Measurements from ENCODE around the gene NCLN.
"Not testable (repeated sequence)": the region's sequence is repeated elsewhere in the genome, so short reads cannot be mapped to it uniquely, and the experiment has no call there.

NCLN gene

GRCh38 chr19:3201072-3201700 is 15.5 kb downstream of the NCLN start:
- H3K27ac ChIP-seq, result no peak overlapping the region
- no peak for TF ChIP-seq ZFX (IDR thresholded peaks at IDR 0.05)
- TF ChIP-seq, protein P1, sequence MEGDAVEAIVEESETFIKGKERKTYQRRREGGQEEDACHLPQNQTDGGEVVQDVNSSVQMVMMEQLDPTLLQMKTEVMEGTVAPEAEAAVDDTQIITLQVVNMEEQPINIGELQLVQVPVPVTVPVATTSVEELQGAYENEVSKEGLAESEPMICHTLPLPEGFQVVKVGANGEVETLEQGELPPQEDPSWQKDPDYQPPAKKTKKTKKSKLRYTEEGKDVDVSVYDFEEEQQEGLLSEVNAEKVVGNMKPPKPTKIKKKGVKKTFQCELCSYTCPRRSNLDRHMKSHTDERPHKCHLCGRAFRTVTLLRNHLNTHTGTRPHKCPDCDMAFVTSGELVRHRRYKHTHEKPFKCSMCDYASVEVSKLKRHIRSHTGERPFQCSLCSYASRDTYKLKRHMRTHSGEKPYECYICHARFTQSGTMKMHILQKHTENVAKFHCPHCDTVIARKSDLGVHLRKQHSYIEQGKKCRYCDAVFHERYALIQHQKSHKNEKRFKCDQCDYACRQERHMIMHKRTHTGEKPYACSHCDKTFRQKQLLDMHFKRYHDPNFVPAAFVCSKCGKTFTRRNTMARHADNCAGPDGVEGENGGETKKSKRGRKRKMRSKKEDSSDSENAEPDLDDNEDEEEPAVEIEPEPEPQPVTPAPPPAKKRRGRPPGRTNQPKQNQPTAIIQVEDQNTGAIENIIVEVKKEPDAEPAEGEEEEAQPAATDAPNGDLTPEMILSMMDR (conservative IDR thresholded peaks at IDR 0.05), result no peak

- H3K27ac ChIP-seq, result no peak overlapping the region
- no peak for TF ChIP-seq ZFX (IDR thresholded peaks at IDR 0.05)
- TF ChIP-seq, protein P1 (conservative IDR thresholded peaks at IDR 0.05), result no peak
These were observed 16.2 kb downstream of the NCLN start for GRCh38 chr19:3201911-3202310.

- H3K27ac ChIP-seq, result no peak overlapping the region
- no peak for TF ChIP-seq ZFX (IDR thresholded peaks at IDR 0.05)
- TF ChIP-seq, protein P1 (conservative IDR thresholded peaks at IDR 0.05), result no peak
These were observed 16.6 kb downstream of the NCLN start for GRCh38 chr19:3202346-3202745.

DNA sequence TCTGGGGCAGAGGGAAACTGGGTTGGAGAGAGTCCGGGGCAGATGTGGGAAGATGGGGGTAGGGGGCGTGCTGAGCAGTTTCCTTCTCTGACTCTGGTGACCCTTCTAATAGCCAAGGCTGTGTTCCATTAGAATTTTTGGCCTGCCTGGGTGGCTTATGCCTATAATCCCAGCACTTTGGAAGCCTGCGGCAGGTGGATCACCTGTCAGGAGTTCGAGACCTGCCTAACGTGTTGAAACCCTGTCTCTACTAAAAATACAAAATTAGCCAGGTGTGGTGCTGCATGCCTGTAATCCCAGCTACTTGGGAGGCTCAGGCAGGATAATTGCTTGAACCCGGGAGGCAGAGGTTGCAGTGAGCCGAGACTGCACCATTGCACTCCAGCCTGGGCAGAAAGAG is 17.2 kb downstream of the NCLN start:
- H3K27ac ChIP-seq, result not testable (repeated sequence)

DNA sequence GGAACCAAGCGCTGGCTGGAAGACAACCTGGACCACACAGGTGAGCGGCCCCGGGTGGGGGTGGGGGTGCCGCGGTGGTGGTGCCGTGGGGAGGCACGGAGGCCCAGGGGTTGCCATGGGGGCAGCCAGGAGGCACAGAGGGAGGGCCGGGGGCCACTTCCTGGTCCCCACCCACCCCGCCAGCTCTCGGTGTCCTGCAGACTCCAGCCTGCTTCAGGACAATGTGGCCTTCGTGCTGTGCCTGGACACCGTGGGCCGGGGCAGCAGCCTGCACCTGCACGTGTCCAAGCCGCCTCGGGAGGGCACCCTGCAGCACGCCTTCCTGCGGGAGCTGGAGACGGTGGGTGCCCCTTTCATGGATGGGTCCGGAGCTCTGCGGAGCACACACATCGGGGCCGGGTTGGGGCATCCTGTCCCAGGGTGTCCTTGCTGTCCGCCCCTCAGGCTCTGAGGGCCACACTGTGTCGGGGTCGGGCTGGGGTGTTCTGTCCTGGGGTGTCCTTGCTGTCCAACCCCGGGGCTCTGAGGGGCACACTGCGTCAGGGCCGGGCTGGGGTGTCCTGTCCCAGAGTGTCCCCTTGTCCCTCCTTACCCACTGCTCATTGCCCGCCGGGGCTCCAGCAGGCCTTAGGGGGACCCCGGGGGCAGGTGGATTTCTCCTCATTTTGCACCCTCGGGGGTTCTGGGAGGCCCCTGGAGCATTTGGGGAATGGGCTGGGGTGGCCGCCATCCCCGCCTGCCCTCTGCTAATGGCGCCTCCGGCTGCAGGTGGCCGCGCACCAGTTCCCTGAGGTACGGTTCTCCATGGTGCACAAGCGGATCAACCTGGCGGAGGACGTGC is 18.3 kb downstream of the NCLN start:
- TF ChIP-seq ZFX (IDR thresholded peaks at IDR 0.05), result no peak
- TF ChIP-seq, protein P1 (conservative IDR thresholded peaks at IDR 0.05), result no peak
- no peak overlapping the region for H3K27ac ChIP-seq

- no peak for TF ChIP-seq ZFX (IDR thresholded peaks at IDR 0.05)
- TF ChIP-seq, protein P1 (conservative IDR thresholded peaks at IDR 0.05), result no peak
- H3K27ac ChIP-seq, result no peak overlapping the region
These were observed 19.0 kb downstream of the NCLN start for GRCh38 chr19:3204646-3205275.

DNA sequence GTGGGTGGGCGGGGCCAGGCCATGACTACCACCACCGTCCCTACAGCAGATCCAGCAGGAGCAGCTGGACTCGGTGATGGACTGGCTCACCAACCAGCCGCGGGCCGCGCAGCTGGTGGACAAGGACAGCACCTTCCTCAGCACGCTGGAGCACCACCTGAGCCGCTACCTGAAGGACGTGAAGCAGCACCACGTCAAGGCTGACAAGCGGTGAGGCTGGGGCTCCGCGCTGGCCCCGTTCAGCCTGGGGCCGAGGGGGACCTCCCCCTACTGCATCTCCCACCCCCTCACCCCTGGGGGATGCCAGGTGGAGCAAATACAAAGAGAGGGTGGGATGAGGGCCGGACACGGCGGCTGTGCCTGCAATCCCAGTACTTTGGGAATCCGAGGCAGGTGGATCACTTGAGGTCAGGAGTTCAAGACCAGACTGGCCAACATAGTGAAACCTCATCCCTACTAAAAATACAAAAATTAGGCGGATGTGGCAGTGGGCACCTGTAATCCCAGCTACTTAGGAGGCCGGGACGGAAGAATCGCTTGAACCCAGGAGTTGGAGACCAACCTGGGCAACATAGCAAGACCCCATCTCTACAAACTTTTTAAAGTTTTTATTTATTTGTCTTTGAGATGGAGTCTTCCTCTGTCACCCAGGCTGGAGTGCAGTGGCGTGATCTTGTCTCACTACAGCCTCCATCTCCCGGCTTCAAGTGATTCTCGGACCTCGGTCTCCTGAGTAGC is 20.7 kb downstream of the NCLN start:
- no peak for TF ChIP-seq ZFX (IDR thresholded peaks at IDR 0.05)
- TF ChIP-seq, protein P1 (conservative IDR thresholded peaks at IDR 0.05), result no peak
- H3K27ac ChIP-seq, result no peak overlapping the region

All from C4-2B (cell line).